Transverse colon (tissue), 4 donors: Measurements from ENCODE around the gene CCDC24. TPM values are rescaled to one million over a fixed set of nuclear protein-coding genes. Genes with fewer than 3 reads are reported as not detected.

ENCODE experiments used
- DNase-seq: peaks from one replicate; pipeline ENCODE4 v3.0.0-alpha.2; 2019
- H3K27ac ChIP-seq, 4 donors: fragments of 200-600 bp; sonication (generic); 2 replicates each; pipeline ENCODE4 v1.5.1; 2016 to 2018; ENCODE audit warnings: inconsistent platforms in 4 of 4
- H3K27me3 ChIP-seq: fragments of 200-600 bp; sonication (generic); 2 replicates; pipeline ENCODE4 v1.5.1; 2017; ENCODE audit warnings: inconsistent platforms
- H3K36me3 ChIP-seq, 4 donors: fragments of 200-600 bp; sonication (generic); 2 replicates each; pipeline ENCODE4 v1.5.1; 2017 to 2019; ENCODE audit warnings: inconsistent platforms in 4 of 4
- H3K4me1 ChIP-seq, 4 donors: fragments of 200-600 bp; sonication (generic); 2 replicates each; pipeline ENCODE4 v1.5.1; 2017 to 2020; ENCODE audit warnings: inconsistent platforms in 4 of 4
- H3K4me3 ChIP-seq, 4 donors: fragments of 200-600 bp; sonication (generic); 1 replicate in 1 of 4; 2 replicates in 3 of 4; pipeline versions ENCODE4 v1.5.1 to v1.6.1; 2017 to 2019; ENCODE audit warnings: inconsistent platforms in 4 of 4
- H3K9me3 ChIP-seq, 2 donors: fragments of 200-600 bp; sonication (generic); 2 replicates each; pipeline ENCODE4 v1.5.1; 2017 to 2019; ENCODE audit warnings: inconsistent platforms in 2 of 2
- EP300 ChIP-seq: sonication (generic); formaldehyde crosslinking; IDR thresholded peaks from one replicate; pipeline ENCODE4 v1.6.1; 2017; ENCODE audit warnings: antibody characterized with exemption, low read depth
- POLR2A ChIP-seq: fragments of 450-650 bp; IDR thresholded peaks from one replicate; pipeline ENCODE4 v1.6.1; 2016; ENCODE audit warnings: antibody characterized with exemption, mild to moderate bottlenecking, moderate library complexity
- POLR2AphosphoS5 ChIP-seq, 3 donors: sonication (generic); formaldehyde crosslinking; IDR thresholded peaks; one replicate each; pipeline ENCODE4 v1.6.1; 2016; ENCODE audit warnings: antibody characterized with exemption in 3 of 3
- WGBS, 2 donors: methylation state at CpG; one replicate each; pipeline ENCODE4 v1.1.5; 2018; ENCODE audit warnings: low coverage in 1 of 2; 5-methylcytosine and 5-hydroxymethylcytosine counted together
- in situ Hi-C, 4 donors: fragments of 200-750 bp; cut with MboI; loops; one replicate each; pipeline versions ENCODE4 v1.15.0 to v1.15.1; 2017; ENCODE audit warnings: low sequenced_read_pairs in 3 of 4, low pct_ligation_motif_present in 1 of 4, low pct_unique_long_range_greater_than_20kb in 1 of 4
- intact Hi-C: fragments of 100-400 bp; cut with DNase I; formaldehyde crosslinking; loops from one replicate; pipeline ENCODE4 v1.15.1; 2023; ENCODE audit warnings: low total_unique reads
- total RNA-seq, 4 donors: library from RNA; depleted of rRNA; stranded (reverse); fragments of >200 nt; gene quantifications; one replicate each; pipeline ENCODE4 v1.1.0, GENCODE V29; 2016
- TF ChIP-seq, protein P1 (sequence below), 5 experiments: fragments of 200-600 bp in 3 of 5; fragments of 450-650 bp in 2 of 5; sonication (generic) in 3 of 5; IDR thresholded peaks; 1 replicate in 2 of 5; 2 replicates in 3 of 5; pipeline ENCODE4 v1.5.1; 2016 to 2017; ENCODE audit warnings: antibody characterized with exemption in 5 of 5, inconsistent platforms in 3 of 5, mild to moderate bottlenecking in 2 of 5, moderate library complexity in 1 of 5

The CCDC24 gene
- total RNA-seq, 4 donors from 2014 or later = 13.8 to 22.0 (median 17.6) TPM

DNA sequence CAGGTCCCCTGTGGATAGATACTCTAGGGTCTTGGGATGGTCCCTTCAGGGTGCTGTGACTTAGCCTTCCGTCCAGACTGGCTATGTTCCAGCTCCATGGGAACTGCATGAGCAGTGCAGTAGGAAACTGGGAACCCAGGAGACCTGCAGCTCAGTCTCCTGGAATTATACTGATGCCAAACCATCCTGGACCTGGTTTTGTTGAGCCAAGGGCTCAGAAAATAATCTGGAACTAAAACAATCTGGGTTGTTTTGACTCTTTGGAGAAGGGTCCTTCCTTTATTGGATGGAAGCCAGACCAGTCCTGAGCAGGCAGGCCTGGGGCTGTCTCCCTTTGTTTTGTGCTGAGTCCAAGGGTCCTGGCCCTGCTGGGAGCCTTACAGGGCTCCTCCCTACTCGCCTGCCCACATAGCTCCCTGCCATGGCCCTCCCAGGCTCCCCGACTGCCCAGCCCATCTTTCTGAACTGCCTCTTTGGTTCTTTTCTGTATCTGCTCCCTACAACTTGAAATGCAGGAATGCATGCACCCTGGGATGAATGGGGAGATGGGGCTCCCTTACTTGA, 43.4 kb upstream of the CCDC24 start:
- no peaks in the 10 kb centered on the region for H3K9me3 ChIP-seq
- intact Hi-C loops (no loop called here), in situ Hi-C loops (loop anchor here in 1 of 4 donors (25.0 kb wide), 1 partner anchor 411 kb away; the partner anchor contains the start of gene PTPRF)
- 30 to 48% methylated on average over 2 to 3 of the region's 3 CpGs for WGBS, 2 donors
- peaks cover 14 to 37% (median 23%) of the 10 kb centered on the region in 4 donors for H3K4me1 ChIP-seq
- no peak for TF ChIP-seq POLR2AphosphoS5 (IDR thresholded peaks at IDR 0.05)
- TF ChIP-seq POLR2A = no peak
- no peak for TF ChIP-seq EP300
- TF ChIP-seq, protein P1, sequence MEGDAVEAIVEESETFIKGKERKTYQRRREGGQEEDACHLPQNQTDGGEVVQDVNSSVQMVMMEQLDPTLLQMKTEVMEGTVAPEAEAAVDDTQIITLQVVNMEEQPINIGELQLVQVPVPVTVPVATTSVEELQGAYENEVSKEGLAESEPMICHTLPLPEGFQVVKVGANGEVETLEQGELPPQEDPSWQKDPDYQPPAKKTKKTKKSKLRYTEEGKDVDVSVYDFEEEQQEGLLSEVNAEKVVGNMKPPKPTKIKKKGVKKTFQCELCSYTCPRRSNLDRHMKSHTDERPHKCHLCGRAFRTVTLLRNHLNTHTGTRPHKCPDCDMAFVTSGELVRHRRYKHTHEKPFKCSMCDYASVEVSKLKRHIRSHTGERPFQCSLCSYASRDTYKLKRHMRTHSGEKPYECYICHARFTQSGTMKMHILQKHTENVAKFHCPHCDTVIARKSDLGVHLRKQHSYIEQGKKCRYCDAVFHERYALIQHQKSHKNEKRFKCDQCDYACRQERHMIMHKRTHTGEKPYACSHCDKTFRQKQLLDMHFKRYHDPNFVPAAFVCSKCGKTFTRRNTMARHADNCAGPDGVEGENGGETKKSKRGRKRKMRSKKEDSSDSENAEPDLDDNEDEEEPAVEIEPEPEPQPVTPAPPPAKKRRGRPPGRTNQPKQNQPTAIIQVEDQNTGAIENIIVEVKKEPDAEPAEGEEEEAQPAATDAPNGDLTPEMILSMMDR (IDR thresholded peaks at IDR 0.05) = no peak
- peak overlapping the region in 1 of 4 donors; percentile 91 for H3K27ac ChIP-seq
- H3K4me3 ChIP-seq = peak overlapping the region in 3 of 4 donors; percentile 70 to 76 (median 71)
- H3K27me3 ChIP-seq = no peaks in the 10 kb centered on the region
- no peak for DNase-seq
- no peaks in the 10 kb centered on the region for H3K36me3 ChIP-seq

DNA sequence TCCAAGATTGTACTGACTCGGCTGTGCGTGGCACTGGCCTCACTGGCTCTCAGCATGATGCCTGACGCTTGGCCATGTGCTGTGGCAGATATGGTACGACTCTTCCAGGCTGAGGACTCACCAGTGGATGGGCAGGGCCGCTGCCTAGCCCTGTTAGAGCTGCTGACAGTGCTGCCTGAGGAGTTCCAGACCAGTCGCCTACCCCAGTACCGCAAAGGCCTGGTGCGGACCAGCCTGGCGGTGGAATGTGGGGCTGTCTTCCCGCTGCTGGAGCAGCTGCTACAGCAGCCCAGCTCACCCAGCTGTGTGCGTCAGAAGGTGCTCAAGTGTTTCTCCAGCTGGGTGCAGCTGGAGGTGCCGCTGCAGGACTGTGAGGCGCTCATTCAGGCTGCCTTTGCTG, 41.7 kb upstream of the CCDC24 start:
- no peaks in the 10 kb centered on the region for H3K27me3 ChIP-seq
- in situ Hi-C loops (loop anchor here in 1 of 4 donors (25.0 kb wide), 1 partner anchor 412 kb away; the partner anchor contains the start of gene PTPRF), intact Hi-C loops (no loop called here)
- H3K36me3 ChIP-seq = no peaks in the 10 kb centered on the region
- peaks cover 14 to 34% (median 23%) of the 10 kb centered on the region in 4 donors for H3K4me1 ChIP-seq
- H3K4me3 ChIP-seq = no peak overlapping the region
- no peaks in the 10 kb centered on the region for H3K9me3 ChIP-seq
- no peak overlapping the region for H3K27ac ChIP-seq
- 83% methylated on average over 11 of the region's 13 CpGs; no CpG with 5 or more reads in 1 of the 2 donors for WGBS, 2 donors
- TF ChIP-seq EP300 = no peak
- TF ChIP-seq POLR2A = no peak
- peak in 2 of 3 donors; percentile 45 to 48 for TF ChIP-seq POLR2AphosphoS5 (IDR thresholded peaks at IDR 0.05)
- TF ChIP-seq, protein P1 (IDR thresholded peaks at IDR 0.05) = no peak
- no peak for DNase-seq

DNA sequence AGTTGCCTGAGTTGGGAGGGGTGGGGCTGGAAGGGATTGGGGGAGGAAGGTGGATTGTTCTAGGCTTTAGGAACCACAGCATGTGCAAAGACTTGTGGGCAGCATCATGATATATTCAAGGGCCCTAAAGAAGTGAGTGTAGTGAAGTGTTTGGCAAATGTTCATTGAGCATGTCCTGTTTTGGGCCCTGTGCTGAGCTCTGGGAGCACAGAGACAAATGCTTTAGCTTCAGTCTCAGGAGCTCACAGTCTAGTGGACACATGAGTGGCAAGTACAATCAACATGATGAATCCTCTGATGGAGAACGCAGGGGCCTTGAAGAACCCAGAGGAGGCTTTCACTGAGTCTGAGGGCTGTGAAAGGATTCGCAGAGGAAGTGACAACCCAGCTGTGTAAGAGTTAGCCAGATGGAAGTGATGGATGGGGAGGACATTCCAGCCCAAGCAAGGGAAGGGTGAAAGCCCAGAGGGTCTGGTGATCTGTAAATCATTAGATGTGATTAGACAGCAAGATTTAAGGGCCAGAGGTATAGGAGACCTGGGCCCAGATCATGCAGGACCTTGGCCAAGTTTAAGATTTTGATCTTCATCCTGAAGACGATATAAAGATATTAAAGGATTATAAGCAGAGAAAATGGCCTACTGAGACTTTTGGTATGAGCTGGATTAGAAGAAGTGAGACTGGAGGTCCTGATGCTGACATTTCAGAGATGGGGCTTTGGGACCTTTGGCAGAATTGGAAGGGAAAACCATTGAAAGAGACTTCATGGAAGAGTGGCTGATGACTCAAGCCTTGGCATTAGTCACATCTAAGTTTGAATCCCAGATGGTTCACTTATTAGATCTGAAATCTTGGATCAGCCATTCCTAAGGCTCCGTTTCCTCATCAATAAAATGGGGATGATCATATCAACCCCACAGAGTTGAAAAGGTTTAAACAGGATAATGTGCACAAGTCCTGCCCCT, 40.1 kb upstream of the CCDC24 start:
- intact Hi-C loops (no loop called here), in situ Hi-C loops (no loop called here)
- Histone ChIP-seq H3K4me3 (no peak overlapping the region), H3K36me3 (no peaks in the 10 kb centered on the region), H3K9me3 (no peaks in the 10 kb centered on the region), H3K4me1 (peaks cover 14 to 20% (median 16%) of the 10 kb centered on the region in 4 donors), H3K27me3 (no peaks in the 10 kb centered on the region), H3K27ac (no peak overlapping the region)
- 92 to 93% methylated on average over 3 to 4 of the region's 4 CpGs for WGBS, 2 donors
- DNase-seq = no peak
- TF ChIP-seq, protein P1 (IDR thresholded peaks at IDR 0.05) = no peak
- TF ChIP-seq EP300 (no peak), POLR2AphosphoS5 (IDR thresholded peaks at IDR 0.05) (no peak)

DNA sequence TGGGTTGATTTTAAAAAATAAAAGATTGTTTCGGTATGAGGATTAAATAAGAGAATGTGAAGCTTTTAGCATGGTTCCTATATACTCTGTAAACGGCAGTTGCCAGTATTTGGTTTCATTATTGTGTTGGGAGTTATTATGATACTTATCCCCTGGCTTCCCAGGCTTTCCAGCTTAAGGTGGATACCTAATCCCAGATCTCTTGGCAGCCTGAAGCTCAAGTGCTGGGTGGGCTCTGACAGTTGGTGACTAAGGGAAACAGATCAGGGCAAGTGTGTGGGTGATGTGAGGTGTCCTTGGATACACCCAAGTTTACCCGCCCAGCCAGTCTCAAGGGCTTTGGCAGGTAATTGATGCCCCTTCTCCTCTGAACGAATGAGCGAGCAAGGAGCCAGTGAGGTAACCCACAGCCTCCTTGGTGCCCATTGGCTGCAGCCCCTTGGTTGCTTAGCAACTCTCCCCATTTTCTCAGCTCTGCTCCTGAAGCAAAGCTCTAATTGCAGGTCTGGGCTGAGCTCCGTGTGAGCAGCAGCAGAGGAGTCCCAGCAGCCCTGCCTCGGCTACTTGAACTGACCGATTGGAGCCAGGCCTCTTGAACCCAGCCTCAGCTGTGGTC, 38.6 kb upstream of the CCDC24 start:
- H3K36me3 ChIP-seq = peaks cover 0 to under 1% (median 0%) of the 10 kb centered on the region in 4 donors
- no peak overlapping the region for H3K4me3 ChIP-seq
- TF ChIP-seq EP300 = no peak
- no peak for TF ChIP-seq POLR2AphosphoS5 (IDR thresholded peaks at IDR 0.05)
- intact Hi-C loops (no loop called here), in situ Hi-C loops (no loop called here)
- WGBS, 2 donors = 83 to 88% methylated on average over 2 to 8 of the region's 8 CpGs
- H3K27ac ChIP-seq = no peak overlapping the region
- H3K4me1 ChIP-seq = peaks cover 8 to 13% (median 9%) of the 10 kb centered on the region in 4 donors
- H3K27me3 ChIP-seq = no peaks in the 10 kb centered on the region
- no peak for DNase-seq
- no peaks in the 10 kb centered on the region for H3K9me3 ChIP-seq
